ENCODE data around the gene MGRN1.

The MGRN1 gene

DNA sequence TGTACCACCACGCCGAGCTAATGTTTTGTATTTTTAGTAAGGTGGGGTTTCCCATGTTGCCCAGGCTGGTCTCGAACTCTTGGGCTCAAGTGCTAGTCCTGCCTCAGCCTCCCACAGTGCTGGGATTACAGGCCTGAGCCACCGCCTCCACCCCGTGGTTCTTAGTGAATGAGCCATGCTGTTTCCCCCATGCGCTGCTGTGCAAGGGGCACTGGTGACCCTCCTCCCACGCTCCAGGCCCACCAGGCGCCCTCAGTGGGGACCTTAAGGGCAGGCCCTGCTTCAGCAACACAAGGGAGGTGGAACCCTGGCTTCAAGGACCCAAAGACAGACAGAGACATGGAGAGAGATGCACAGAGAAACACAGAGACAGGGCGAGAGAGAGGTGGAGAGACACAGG, 53.4 kb downstream of the MGRN1 start:
- no peak for TF ChIP-seq GATA2 (IDR thresholded peaks at IDR 0.05; ENCODE audit: low read depth, low read length)
- no peak for TF ChIP-seq GATA3 (IDR thresholded peaks at IDR 0.05; ENCODE audit: low read depth, low read length)

GRCh38 chr16:4678596-4678995, 54.0 kb downstream of the MGRN1 start:
- TF ChIP-seq GATA2 (IDR thresholded peaks at IDR 0.05; ENCODE audit: low read depth, low read length) (no peak), GATA3 (IDR thresholded peaks at IDR 0.05; ENCODE audit: low read depth, low read length) (no peak)

DNA sequence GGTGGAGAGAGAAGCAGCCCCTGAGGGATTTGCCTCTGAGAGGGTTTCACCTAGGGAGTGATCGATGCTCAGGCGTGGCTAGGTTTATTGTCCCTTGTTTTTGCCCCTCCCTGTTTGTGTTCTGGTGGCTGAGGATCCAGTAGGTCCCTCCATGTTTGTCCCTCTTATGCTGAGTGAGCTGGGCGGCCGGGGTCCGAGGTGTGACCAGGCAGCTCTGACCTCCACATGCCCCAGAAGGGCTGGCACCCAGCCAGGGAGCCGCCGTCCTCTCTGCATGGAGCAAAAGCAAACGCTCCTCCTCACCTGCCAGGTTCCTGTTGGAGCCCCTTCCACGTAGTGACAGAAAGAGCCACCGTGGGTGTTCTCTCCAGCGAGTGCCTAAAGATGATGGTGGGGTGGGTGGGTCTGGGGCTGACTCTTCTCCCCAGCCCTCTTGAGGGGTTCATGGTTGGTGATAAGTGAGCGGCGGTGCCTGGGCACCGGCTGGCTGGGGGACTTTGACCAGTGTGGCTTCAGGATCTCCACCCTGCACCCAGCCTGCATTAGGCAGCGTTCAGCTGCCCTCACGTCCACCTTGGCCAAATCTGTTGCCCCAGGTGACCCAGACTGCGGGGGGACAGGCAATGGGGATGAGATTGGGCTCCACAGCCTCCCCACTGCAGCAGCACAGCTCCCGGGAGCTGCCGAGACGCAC, 54.7 kb downstream of the MGRN1 start:
- no peak for TF ChIP-seq GATA2 (IDR thresholded peaks at IDR 0.05; ENCODE audit: low read depth, low read length)
- no peak for TF ChIP-seq GATA3 (IDR thresholded peaks at IDR 0.05; ENCODE audit: low read depth, low read length)

DNA sequence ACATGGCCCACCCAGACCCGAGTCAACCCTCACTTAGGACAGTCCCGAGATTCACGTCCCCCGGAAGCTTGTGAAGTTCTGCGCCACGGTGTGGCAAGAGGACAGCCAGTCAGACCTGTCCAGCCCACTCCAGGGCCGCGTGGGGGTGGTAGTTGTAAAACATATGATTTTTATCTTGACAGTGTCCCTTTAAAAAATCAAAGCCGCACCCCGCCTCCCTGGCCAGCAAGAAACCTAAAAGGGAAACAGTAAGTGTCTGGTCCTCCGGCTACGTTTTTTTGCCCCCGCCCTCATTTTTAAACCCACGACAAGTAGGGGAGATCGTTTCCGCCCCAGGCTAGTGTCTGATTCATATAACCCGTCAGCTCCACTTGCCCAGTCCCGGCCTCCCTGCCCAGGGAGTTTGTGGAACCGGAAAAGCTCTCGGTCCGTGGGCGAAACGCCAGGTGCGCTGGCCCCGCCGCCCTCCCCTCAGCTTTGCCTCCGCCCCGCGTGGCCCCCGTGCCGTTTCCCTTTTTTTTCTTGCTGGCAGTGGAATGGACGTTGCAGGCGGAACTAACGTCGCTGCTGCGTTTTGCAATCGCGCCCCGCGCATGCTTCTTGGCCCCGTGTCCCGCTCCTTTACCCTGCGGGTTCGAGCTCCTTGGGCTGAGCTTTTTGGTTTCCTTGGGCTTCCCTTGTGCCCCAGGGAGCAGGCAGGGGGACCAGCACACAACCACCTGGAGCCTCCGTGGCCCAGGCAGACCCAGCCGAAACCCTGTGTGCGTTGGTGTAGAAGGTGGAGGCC, 55.4 kb downstream of the MGRN1 start:
- TF ChIP-seq GATA2 (IDR thresholded peaks at IDR 0.05; ENCODE audit: low read depth, low read length) = no peak
- no peak for TF ChIP-seq GATA3 (IDR thresholded peaks at IDR 0.05; ENCODE audit: low read depth, low read length)

- TF ChIP-seq GATA3 (IDR thresholded peaks at IDR 0.05; ENCODE audit: low read depth, low read length) (no peak), GATA2 (IDR thresholded peaks at IDR 0.05; ENCODE audit: low read depth, low read length) (no peak)
Observed at GRCh38 chr16:4680673-4681470, 56.2 kb downstream of the MGRN1 start.

DNA sequence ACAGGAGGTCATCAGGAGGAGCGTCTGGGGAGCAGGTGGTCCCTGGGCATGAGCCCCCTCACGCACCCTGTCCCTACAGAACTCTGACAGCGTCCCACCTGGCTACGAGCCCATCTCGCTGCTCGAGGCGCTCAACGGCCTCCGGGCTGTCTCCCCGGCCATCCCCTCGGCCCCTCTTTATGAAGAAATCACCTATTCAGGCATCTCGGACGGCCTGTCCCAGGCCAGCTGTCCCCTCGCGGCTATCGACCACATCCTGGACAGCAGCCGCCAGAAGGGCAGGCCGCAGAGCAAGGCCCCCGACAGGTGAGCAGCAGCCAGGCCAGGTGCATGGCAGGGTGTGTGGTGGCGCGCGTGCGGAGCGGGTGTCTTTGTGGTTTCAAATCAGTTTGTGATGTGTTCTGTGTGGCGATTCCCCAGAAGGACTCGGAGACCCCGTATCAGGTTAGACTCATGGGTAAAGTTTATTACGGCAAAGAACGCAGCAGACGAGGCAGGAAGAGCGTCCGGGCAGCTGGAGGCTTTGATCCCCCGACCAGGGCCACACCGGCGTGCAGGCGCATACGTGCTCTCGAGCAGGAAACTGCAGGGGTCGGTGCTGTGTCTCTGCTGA, 57.0 kb downstream of the MGRN1 start:
- TF ChIP-seq GATA2 (IDR thresholded peaks at IDR 0.05; ENCODE audit: low read depth, low read length) = no peak
- TF ChIP-seq GATA3 (IDR thresholded peaks at IDR 0.05; ENCODE audit: low read depth, low read length) = no peak

DNA sequence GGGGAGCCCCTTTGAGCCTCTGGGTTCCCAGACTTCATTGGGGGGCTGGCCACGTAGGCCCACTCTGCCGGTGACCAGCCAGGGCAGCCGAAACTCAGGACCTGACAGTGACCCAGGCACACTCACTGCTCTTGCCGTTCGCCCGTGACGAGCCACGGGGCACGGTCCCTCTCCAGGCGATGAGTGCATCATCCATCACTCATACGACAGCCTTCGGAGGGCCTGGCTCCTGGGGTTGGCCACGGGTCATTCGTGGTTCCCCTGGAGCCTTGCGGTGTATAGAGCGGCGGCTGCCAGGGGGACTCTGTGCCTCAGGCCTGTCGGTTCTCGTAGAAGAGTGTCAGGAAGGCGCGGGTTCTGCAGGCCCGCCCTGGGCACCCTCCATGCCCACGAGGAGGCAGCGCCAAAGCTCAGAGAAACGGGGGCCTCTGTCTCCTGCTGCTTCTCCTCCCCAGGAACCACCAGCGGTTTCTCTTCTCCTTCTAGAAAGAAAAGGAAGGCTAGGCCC, 57.5 kb downstream of the MGRN1 start:
- TF ChIP-seq GATA3 (IDR thresholded peaks at IDR 0.05; ENCODE audit: low read depth, low read length) (no peak), GATA2 (IDR thresholded peaks at IDR 0.05; ENCODE audit: low read depth, low read length) (no peak)

GRCh38 chr16:4682616-4683254, 58.1 kb downstream of the MGRN1 start:
- TF ChIP-seq GATA2 (IDR thresholded peaks at IDR 0.05; ENCODE audit: low read depth, low read length) (no peak), GATA3 (IDR thresholded peaks at IDR 0.05; ENCODE audit: low read depth, low read length) (no peak)

DNA sequence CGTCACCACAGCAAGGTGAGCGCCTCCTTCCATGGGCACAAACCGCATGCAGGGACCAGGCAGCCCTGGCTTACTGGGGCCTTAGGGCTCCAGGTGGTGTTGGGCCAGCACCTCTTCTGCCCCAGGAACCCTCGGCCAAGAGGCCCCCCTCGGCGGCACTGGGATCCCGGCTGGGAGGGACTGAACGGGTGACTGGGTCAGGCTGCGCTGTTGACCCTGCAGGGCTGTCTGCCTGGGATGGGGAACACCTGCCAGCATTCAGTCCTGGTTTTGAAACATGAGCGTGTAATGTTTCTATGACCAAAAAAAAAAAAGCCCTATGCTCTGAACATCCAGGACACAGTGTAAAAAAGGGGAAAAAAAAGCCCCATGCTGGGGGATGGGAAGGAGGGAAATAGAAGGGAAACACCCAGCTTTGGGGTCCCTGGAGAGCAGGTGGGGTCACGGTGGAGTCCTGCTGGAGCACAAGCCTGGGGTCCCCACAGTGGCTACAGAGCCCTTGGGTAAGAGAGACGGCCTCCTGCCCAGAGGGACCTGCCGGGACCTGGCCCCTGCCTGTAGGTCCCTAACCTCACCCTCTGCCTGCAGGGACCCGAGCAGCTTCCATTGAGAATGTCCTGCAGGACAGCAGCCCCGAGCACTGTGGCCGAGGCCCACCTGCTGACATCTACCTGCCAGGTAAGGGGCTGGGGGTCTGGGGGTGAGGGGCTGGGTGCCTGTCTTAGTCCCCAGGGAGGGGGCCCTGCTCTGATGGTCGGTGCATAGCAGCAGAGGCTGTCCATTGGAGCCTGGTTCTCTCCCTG, 58.8 kb downstream of the MGRN1 start:
- TF ChIP-seq GATA3 (IDR thresholded peaks at IDR 0.05; ENCODE audit: low read depth, low read length) = no peak
- TF ChIP-seq GATA2 (IDR thresholded peaks at IDR 0.05; ENCODE audit: low read depth, low read length) = no peak

DNA sequence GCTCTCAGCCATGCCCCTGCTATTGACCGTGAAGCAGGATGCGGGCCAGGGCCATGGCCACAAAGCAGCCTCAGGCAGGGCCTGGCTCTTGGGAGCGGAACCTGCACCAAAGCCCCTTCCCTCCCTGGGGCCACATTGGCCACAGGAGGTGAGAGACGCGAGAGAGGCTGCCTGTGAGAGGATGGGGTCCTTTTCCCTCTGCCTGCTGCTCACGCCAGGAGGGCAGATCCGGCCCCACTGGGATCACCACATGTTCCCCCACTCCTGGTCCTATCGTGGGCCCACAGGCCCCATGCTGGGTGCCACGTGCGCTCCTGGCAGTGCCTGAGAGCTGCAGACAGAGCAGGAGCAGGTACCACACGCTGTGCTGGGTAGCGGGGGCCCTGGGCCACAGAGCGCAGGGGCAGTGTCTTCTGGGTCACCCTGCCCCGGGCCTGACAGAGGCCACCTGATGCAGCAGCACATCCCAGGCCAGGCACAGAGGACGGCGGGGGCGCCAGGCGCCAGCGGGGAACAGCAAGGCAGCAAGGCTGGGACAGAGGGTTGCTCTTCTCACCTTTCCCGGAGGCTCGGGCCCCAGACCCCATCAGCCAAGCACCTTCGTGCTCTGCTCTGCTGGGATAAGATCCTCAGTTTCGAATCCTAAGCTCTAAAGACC, 59.6 kb downstream of the MGRN1 start:
- no peak for TF ChIP-seq GATA3 (IDR thresholded peaks at IDR 0.05; ENCODE audit: low read depth, low read length)
- no peak for TF ChIP-seq GATA2 (IDR thresholded peaks at IDR 0.05; ENCODE audit: low read depth, low read length)

GRCh38 chr16:4684763-4685162, 60.1 kb downstream of the MGRN1 start:
- no peak for TF ChIP-seq GATA3 (IDR thresholded peaks at IDR 0.05; ENCODE audit: low read depth, low read length)
- no peak for TF ChIP-seq GATA2 (IDR thresholded peaks at IDR 0.05; ENCODE audit: low read depth, low read length)

- TF ChIP-seq GATA2 (IDR thresholded peaks at IDR 0.05; ENCODE audit: low read depth, low read length) = no peak
- no peak for TF ChIP-seq GATA3 (IDR thresholded peaks at IDR 0.05; ENCODE audit: low read depth, low read length)
Observed at GRCh38 chr16:4685292-4685691, 60.7 kb downstream of the MGRN1 start.
